Liver (tissue), 9 donors: ENCODE measurements around the gene OGN. TPM values are rescaled to one million over a fixed set of nuclear protein-coding genes. Genes with fewer than 3 reads are reported as not detected.

Experiments
- DNase-seq: peaks from one replicate; pipeline ENCODE4 v3.0.0-alpha.2; 2017; ENCODE audit warnings: low spot score
- H3K27ac ChIP-seq, 2 donors: one replicate each; pipeline ENCODE4 v1.7.0; 2013; ENCODE audit warnings: inconsistent platforms in 2 of 2, low read length in 2 of 2, control low read depth in 1 of 2, low read depth in 1 of 2, mild to moderate bottlenecking in 1 of 2
- H3K27me3 ChIP-seq, 4 donors: one replicate each; pipeline versions ENCODE4 v1.6.1 to v1.7.0; 2013; ENCODE audit warnings: low read length in 3 of 4, inconsistent platforms in 1 of 4, mild to moderate bottlenecking in 1 of 4, moderate library complexity in 1 of 4; ENCODE audit not compliant: control insufficient read depth in 4 of 4, insufficient read depth in 4 of 4
- H3K36me3 ChIP-seq, 4 donors: one replicate each; pipeline versions ENCODE4 v1.6.1 to v1.7.0; 2013; ENCODE audit warnings: low read length in 3 of 4, mild to moderate bottlenecking in 3 of 4, low read depth in 1 of 4, moderate library complexity in 1 of 4; ENCODE audit not compliant: control insufficient read depth in 4 of 4, insufficient read depth in 3 of 4
- H3K4me1 ChIP-seq, 4 donors: one replicate each; pipeline versions ENCODE4 v1.6.1 to v1.7.0; 2013; ENCODE audit warnings: low read length in 3 of 4, mild to moderate bottlenecking in 3 of 4, moderate library complexity in 1 of 4; ENCODE audit not compliant: control insufficient read depth in 4 of 4, insufficient read depth in 4 of 4
- H3K4me3 ChIP-seq, 3 donors: one replicate each; pipeline versions ENCODE4 v1.6.1 to v1.7.0; 2013; ENCODE audit warnings: low read length in 3 of 3, control low read depth in 1 of 3, low read depth in 1 of 3, mild to moderate bottlenecking in 1 of 3
- H3K9ac ChIP-seq, 2 donors: one replicate each; pipeline ENCODE4 v1.7.0; 2013; ENCODE audit warnings: low read length in 2 of 2, mild to moderate bottlenecking in 2 of 2, moderate library complexity in 2 of 2, control low read depth in 1 of 2, low read depth in 1 of 2
- H3K9me3 ChIP-seq, 4 donors: one replicate each; pipeline versions ENCODE4 v1.6.1 to v1.7.0; 2013; ENCODE audit warnings: low read length in 3 of 4; ENCODE audit not compliant: control insufficient read depth in 4 of 4
- EGR1 ChIP-seq, 2 donors: IDR thresholded peaks; 2 replicates each; pipeline ENCODE4 v1.6.1; 2016 to 2018; ENCODE audit warnings: antibody characterized with exemption in 2 of 2, low read depth in 2 of 2
- FOXA1 ChIP-seq: IDR thresholded peaks from 2 replicates; pipeline ENCODE4 v1.6.1; 2016; ENCODE audit warnings: antibody characterized with exemption
- FOXA2 ChIP-seq: IDR thresholded peaks from 2 replicates; pipeline ENCODE4 v1.6.1; 2016; ENCODE audit warnings: antibody characterized with exemption
- GABPA ChIP-seq, 2 donors: IDR thresholded peaks in 1 of 2; conservative IDR thresholded peaks in 1 of 2; 2 replicates each; pipeline ENCODE4 v1.6.1; 2016; ENCODE audit warnings: antibody characterized with exemption in 2 of 2, mild to moderate bottlenecking in 1 of 2, moderate library complexity in 1 of 2
- HNF4A ChIP-seq, 2 donors: conservative IDR thresholded peaks; 2 replicates each; pipeline ENCODE4 v1.6.1; 2016; ENCODE audit warnings: antibody characterized with exemption in 2 of 2, mild to moderate bottlenecking in 2 of 2
- HNF4G ChIP-seq: IDR thresholded peaks from 2 replicates; pipeline ENCODE4 v1.6.1; 2016; ENCODE audit warnings: antibody characterized with exemption
- JUND ChIP-seq, 2 donors: IDR thresholded peaks; 2 replicates each; pipeline ENCODE4 v1.6.1; 2016; ENCODE audit warnings: antibody characterized with exemption in 2 of 2
- MAX ChIP-seq: IDR thresholded peaks from 2 replicates; pipeline ENCODE4 v1.6.1; 2016; ENCODE audit warnings: antibody characterized with exemption
- NR2F2 ChIP-seq: IDR thresholded peaks from 2 replicates; pipeline ENCODE4 v1.6.1; 2016; ENCODE audit warnings: antibody characterized with exemption
- RAD21 ChIP-seq, 2 donors: IDR thresholded peaks; 2 replicates each; pipeline ENCODE4 v1.6.1; 2016; ENCODE audit warnings: antibody characterized with exemption in 2 of 2, mild to moderate bottlenecking in 2 of 2
- REST ChIP-seq: IDR thresholded peaks from 2 replicates; pipeline ENCODE4 v1.6.1; 2016; ENCODE audit warnings: antibody characterized with exemption, mild to moderate bottlenecking
- SP1 ChIP-seq: IDR thresholded peaks from 2 replicates; pipeline ENCODE4 v1.6.1; 2018; ENCODE audit warnings: antibody characterized with exemption, mild to moderate bottlenecking
- TAF1 ChIP-seq: conservative IDR thresholded peaks from 2 replicates; pipeline ENCODE4 v1.6.1; 2016; ENCODE audit warnings: antibody characterized with exemption, mild to moderate bottlenecking
- YY1 ChIP-seq: IDR thresholded peaks from 2 replicates; pipeline ENCODE4 v1.6.1; 2016; ENCODE audit warnings: antibody characterized with exemption, mild to moderate bottlenecking
- ZBTB33 ChIP-seq: IDR thresholded peaks from 2 replicates; pipeline ENCODE4 v1.6.1; 2016; ENCODE audit warnings: antibody characterized with exemption
- WGBS: extraction: QIAGEN DNeasy Blood & Tissue Kit; methylation state at CpG from one replicate; pipeline ENCODE4 v1.1.7; 2013; 5-methylcytosine and 5-hydroxymethylcytosine counted together
- polyA plus RNA-seq, 2 donors: library from polyadenylated mRNA; stranded (reverse) in 1 of 2; unstranded in 1 of 2; fragments of 200-250 nt in 1 of 2; fragments of >200 nt in 1 of 2; fragmentation: Nextera tagmentation in 1 of 2; extraction: Ambion mirVana in 1 of 2; gene quantifications; one replicate each; pipeline versions ENCODE4 v1.2.1 to v1.2.3, GENCODE V29; 2013 to 2015
- total RNA-seq, 2 donors: library from RNA; depleted of rRNA; stranded (reverse); fragments of >200 nt; gene quantifications; one replicate each; pipeline ENCODE4 v1.2.3, GENCODE V29; 2014
- TF ChIP-seq, protein P1 (sequence below): fragments of 150-350 bp; IDR thresholded peaks from 2 replicates; pipeline ENCODE4 v1.5.1; 2017; ENCODE audit warnings: improper control_type of control experiment, low read depth, low read length; ENCODE audit not compliant: missing input control
- TF ChIP-seq, protein P2 (sequence below): IDR thresholded peaks from 2 replicates; pipeline ENCODE4 v1.6.1; 2016; ENCODE audit warnings: antibody characterized with exemption
- donor health status: healthy.
- donor health status: healthy.
- donor health status: healthy.
- donor health status: healthy.
- donor health status: healthy.

OGN gene
- total and polyA plus RNA-seq, 4 donors, result 0.92 to 4.0 (median 1.1) TPM

DNA sequence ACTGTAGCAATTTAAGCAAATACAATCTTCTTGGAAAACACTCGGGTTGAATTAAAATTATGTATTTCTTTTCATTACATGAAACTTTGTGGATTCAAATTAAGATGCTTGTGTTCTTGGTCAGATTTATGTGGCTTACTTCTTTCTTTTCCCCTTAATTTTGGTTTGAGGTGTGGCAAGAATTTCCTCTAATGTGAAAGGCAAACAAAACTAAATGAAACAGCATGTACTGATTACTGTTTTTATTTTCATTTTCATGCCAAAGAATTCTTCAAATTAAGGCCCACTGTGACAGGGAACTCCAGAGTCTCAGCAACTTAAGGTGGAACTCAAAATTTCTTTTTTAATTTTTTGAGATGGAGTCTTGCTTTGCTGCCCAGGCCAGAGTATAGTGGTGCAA, 20.0 kb upstream of the OGN start, which contains the start of gene OMD:
Gene OMD (minus strand): TSS at position 132 of the 400 bp plus-strand sequence. CDS start 6,913 bp downstream, outside the sequence.
- Histone ChIP-seq H3K27ac (no peak within 1 kb of the TSS), H3K9ac (no peak within 1 kb of the TSS), H3K9me3 (no peaks in the 10 kb centered on the region), H3K4me1 (no peaks in the 10 kb centered on the region), H3K36me3 (no peaks in the 10 kb centered on the region), H3K4me3 (no peak within 1 kb of the TSS), H3K27me3 (no peaks in the 10 kb centered on the region)
- no peak for DNase-seq
- WGBS, result 87% methylated on average over 1 of the region's 1 CpG
- TF ChIP-seq GABPA (IDR thresholded peaks at IDR 0.05 in 1 of 2, conservative IDR thresholded peaks at IDR 0.05 in 1 of 2) (no peak), SP1 (no peak), HNF4G (no peak), REST (no peak), MAX (no peak), RAD21 (IDR thresholded peaks at IDR 0.05) (no peak), JUND (IDR thresholded peaks at IDR 0.05) (no peak), NR2F2 (no peak), FOXA2 (no peak), HNF4A (conservative IDR thresholded peaks at IDR 0.05) (no peak), ZBTB33 (no peak), TAF1 (no peak), YY1 (no peak), EGR1 (IDR thresholded peaks at IDR 0.05; ENCODE audit: low read depth in 2 of 2) (no peak), FOXA1 (no peak)
- TF ChIP-seq, protein P1, sequence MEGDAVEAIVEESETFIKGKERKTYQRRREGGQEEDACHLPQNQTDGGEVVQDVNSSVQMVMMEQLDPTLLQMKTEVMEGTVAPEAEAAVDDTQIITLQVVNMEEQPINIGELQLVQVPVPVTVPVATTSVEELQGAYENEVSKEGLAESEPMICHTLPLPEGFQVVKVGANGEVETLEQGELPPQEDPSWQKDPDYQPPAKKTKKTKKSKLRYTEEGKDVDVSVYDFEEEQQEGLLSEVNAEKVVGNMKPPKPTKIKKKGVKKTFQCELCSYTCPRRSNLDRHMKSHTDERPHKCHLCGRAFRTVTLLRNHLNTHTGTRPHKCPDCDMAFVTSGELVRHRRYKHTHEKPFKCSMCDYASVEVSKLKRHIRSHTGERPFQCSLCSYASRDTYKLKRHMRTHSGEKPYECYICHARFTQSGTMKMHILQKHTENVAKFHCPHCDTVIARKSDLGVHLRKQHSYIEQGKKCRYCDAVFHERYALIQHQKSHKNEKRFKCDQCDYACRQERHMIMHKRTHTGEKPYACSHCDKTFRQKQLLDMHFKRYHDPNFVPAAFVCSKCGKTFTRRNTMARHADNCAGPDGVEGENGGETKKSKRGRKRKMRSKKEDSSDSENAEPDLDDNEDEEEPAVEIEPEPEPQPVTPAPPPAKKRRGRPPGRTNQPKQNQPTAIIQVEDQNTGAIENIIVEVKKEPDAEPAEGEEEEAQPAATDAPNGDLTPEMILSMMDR, result no peak
- TF ChIP-seq, protein P2, sequence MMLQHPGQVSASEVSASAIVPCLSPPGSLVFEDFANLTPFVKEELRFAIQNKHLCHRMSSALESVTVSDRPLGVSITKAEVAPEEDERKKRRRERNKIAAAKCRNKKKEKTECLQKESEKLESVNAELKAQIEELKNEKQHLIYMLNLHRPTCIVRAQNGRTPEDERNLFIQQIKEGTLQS, result no peak

DNA sequence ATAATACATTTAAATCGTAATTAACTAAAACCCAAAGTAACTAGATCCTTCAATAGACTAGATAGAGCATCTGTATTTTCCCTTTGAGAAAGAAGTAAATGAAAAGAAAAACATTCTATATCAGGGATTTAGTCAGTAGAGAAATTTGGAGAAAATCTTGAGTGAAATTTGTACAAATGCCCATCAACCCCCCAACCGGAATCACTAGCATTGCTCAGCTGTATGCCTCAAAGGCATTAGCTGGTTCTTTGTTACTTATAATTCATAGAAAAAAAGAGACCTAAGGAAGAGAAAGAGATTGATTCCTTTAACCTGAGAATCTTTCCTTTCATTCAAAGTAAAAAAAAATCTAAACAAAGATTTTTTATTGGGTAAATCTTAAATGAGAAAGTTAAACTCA, 19.2 kb upstream of the OGN start:
- no peak for DNase-seq
- 94% methylated on average over 2 of the region's 2 CpGs for WGBS
- H3K4me3 ChIP-seq, result no peak overlapping the region
- no peaks in the 10 kb centered on the region for H3K36me3 ChIP-seq
- no peaks in the 10 kb centered on the region for H3K4me1 ChIP-seq
- H3K27me3 ChIP-seq, result no peaks in the 10 kb centered on the region
- no peak overlapping the region for H3K9ac ChIP-seq
- no peak overlapping the region for H3K27ac ChIP-seq
- no peak for TF ChIP-seq FOXA1
- no peak for TF ChIP-seq GABPA (IDR thresholded peaks at IDR 0.05 in 1 of 2, conservative IDR thresholded peaks at IDR 0.05 in 1 of 2)
- TF ChIP-seq RAD21 (IDR thresholded peaks at IDR 0.05), result no peak
- no peak for TF ChIP-seq FOXA2
- TF ChIP-seq ZBTB33, result no peak
- no peaks in the 10 kb centered on the region for H3K9me3 ChIP-seq
